HEK293 (cell line): ENCODE measurements around the gene HSPH1.

Experiments
- CTCF ChIA-PET: fragments of 350-600 bp; formaldehyde crosslinking; extraction: SDS; loops from one replicate; lab custom pipeline; 2021; ENCODE audit warnings: antibody characterized with exemption; lab: Yijun Ruan, JAX
- POLR2A ChIA-PET: fragments of 300-600 bp; formaldehyde crosslinking; extraction: SDS; loops from one replicate; lab custom pipeline; 2020; ENCODE audit warnings: antibody characterized with exemption, inconsistent platforms; lab: Yijun Ruan, JAX
- H3K27ac ChIP-seq: fragments of 200-500 bp; sonication (Bioruptor generic); 2 replicates; pipeline ENCODE4 v1.5.1; 2014; ENCODE audit warnings: low read depth, low read length, control low read depth, inconsistent platforms; ENCODE audit errors: extremely low read depth
- H3K36me3 ChIP-seq, 2 experiments: fragments of 200-500 bp in 1 of 2; sonication (Bioruptor generic) in 1 of 2; 1 replicate in 1 of 2; 2 replicates in 1 of 2; pipeline ENCODE4 v1.5.1; 2014 to 2017; ENCODE audit warnings: inconsistent platforms in 2 of 2, low read length in 2 of 2; ENCODE audit not compliant: control insufficient read depth in 2 of 2, insufficient read depth in 1 of 2
- H3K4me1 ChIP-seq: fragments of 200-500 bp; sonication (Bioruptor generic); 2 replicates; pipeline ENCODE4 v1.5.1; 2014; ENCODE audit warnings: mild to moderate bottlenecking, low read length, inconsistent platforms; ENCODE audit not compliant: control insufficient read depth, insufficient read depth
- H3K4me3 ChIP-seq: 2 replicates; pipeline ENCODE4 v1.5.1; 2011; ENCODE audit warnings: low read depth, mild to moderate bottlenecking, control low read depth, low read length, moderate library complexity
- H3K9me3 ChIP-seq: fragments of 200-500 bp; sonication (Bioruptor generic); 2 replicates; pipeline ENCODE4 v1.5.1; 2014; ENCODE audit warnings: low read depth, low read length, inconsistent platforms; ENCODE audit not compliant: control insufficient read depth, insufficient read depth
- ELK4 ChIP-seq: IDR thresholded peaks from 2 replicates; pipeline ENCODE4 v1.6.1; 2011; ENCODE audit warnings: mild to moderate bottlenecking, low read depth, low read length, borderline replicate concordance
- KLF7 ChIP-seq: fragments of 450-650 bp; formaldehyde crosslinking; IDR thresholded peaks from 2 replicates; pipeline ENCODE4 v1.5.1; 2016; ENCODE audit warnings: missing biosample characterization, missing genetic modification characterization, borderline replicate concordance
- PRDM1 ChIP-seq: fragments of 450-650 bp; formaldehyde crosslinking; IDR thresholded peaks from 2 replicates; pipeline ENCODE4; 2016; ENCODE audit warnings: missing biosample characterization, missing genetic modification characterization
- ZBTB1 ChIP-seq: fragments of 450-650 bp; formaldehyde crosslinking; IDR thresholded peaks from 2 replicates; pipeline ENCODE4 v1.5.1; 2016; ENCODE audit warnings: missing biosample characterization, missing genetic modification characterization
- ZNF138 ChIP-seq: fragments of 450-650 bp; formaldehyde crosslinking; IDR thresholded peaks from 2 replicates; pipeline ENCODE4 v1.5.1; 2016; ENCODE audit warnings: missing biosample characterization, missing genetic modification characterization, borderline replicate concordance
- ZNF155 ChIP-seq: fragments of 450-650 bp; formaldehyde crosslinking; IDR thresholded peaks from 2 replicates; pipeline ENCODE4 v1.5.1; 2016; ENCODE audit warnings: missing biosample characterization, missing genetic modification characterization
- ZNF157 ChIP-seq: fragments of 450-650 bp; formaldehyde crosslinking; IDR thresholded peaks from 2 replicates; pipeline ENCODE4 v1.5.1; 2016; ENCODE audit warnings: missing biosample characterization, missing genetic modification characterization
- ZNF19 ChIP-seq: fragments of 450-650 bp; formaldehyde crosslinking; IDR thresholded peaks from 2 replicates; pipeline ENCODE4; 2016; ENCODE audit warnings: missing biosample characterization, missing genetic modification characterization, low read depth
- ZNF292 ChIP-seq: fragments of 450-650 bp; formaldehyde crosslinking; IDR thresholded peaks from 2 replicates; pipeline ENCODE4 v1.5.1; 2016; ENCODE audit warnings: low read depth, missing biosample characterization, missing genetic modification characterization, borderline replicate concordance
- ZNF324 ChIP-seq: fragments of 450-650 bp; formaldehyde crosslinking; IDR thresholded peaks from 2 replicates; pipeline ENCODE4 v1.5.1; 2016; ENCODE audit warnings: missing biosample characterization, missing genetic modification characterization
- ZNF501 ChIP-seq: fragments of 450-650 bp; formaldehyde crosslinking; IDR thresholded peaks from 2 replicates; pipeline ENCODE4 v1.5.1; 2016; ENCODE audit warnings: missing biosample characterization, missing genetic modification characterization
- ZNF530 ChIP-seq: fragments of 450-650 bp; formaldehyde crosslinking; IDR thresholded peaks from 2 replicates; pipeline ENCODE4 v1.5.1; 2016; ENCODE audit warnings: low read depth, missing biosample characterization, missing genetic modification characterization
- ZNF654 ChIP-seq: fragments of 450-650 bp; formaldehyde crosslinking; IDR thresholded peaks from 2 replicates; pipeline ENCODE4 v1.5.1; 2016; ENCODE audit warnings: low read depth, missing biosample characterization, missing genetic modification characterization
- ZNF768 ChIP-seq: fragments of 450-650 bp; formaldehyde crosslinking; IDR thresholded peaks from 2 replicates; pipeline ENCODE4 v1.5.1; 2018; ENCODE audit warnings: missing biosample characterization, mild to moderate bottlenecking, missing genetic modification characterization
- ZNF837 ChIP-seq: fragments of 450-650 bp; formaldehyde crosslinking; IDR thresholded peaks from 2 replicates; pipeline ENCODE4 v1.5.1; 2016; ENCODE audit warnings: missing biosample characterization, missing genetic modification characterization
- TF ChIP-seq, protein P1 (sequence below): fragments of 450-650 bp; formaldehyde crosslinking; conservative IDR thresholded peaks from 2 replicates; pipeline ENCODE4 v1.5.1; 2016; ENCODE audit warnings: low read depth, missing biosample characterization, missing genetic modification characterization

HSPH1 gene

GRCh38 chr13:31192306-31192705 lies 30.6 kb upstream of the HSPH1 start:
- H3K9me3 ChIP-seq = no peaks in the 10 kb centered on the region
- no peaks in the 10 kb centered on the region for H3K4me1 ChIP-seq
- H3K27ac ChIP-seq = no peak overlapping the region
- ChIA-PET CTCF (no interaction called here), POLR2A (no interaction called here)
- no peaks in the 10 kb centered on the region for H3K36me3 ChIP-seq
- TF ChIP-seq ZNF324 (tag by site-specific recombination) (no peak), ZNF530 (tag by site-specific recombination) (no peak), ZBTB1 (no peak), PRDM1 (tag by site-specific recombination) (0 out of 2 replicates have a peak, but pooled peaks have one; percentile 20), ZNF768 (no peak), ZNF654 (no peak), ZNF19 (tag by site-specific recombination) (no peak), ZNF837 (tag by site-specific recombination) (no peak)
- no peak overlapping the region for H3K4me3 ChIP-seq

- CTCF ChIA-PET = interaction anchor here (2.9 kb wide), 1 partner anchor 8 kb away, joined by 9 read pairs; the partner anchor contains the start of gene B3GLCT
- POLR2A ChIA-PET = no interaction called here
- H3K9me3 ChIP-seq = no peaks in the 10 kb centered on the region
These were observed 30.0 kb upstream of the HSPH1 start for GRCh38 chr13:31191748-31192147.

More at GRCh38 chr13:31191748-31192147, 30.0 kb upstream of the HSPH1 start:
- Histone ChIP-seq H3K4me1 (no peaks in the 10 kb centered on the region), H3K4me3 (no peak overlapping the region), H3K27ac (no peak overlapping the region), H3K36me3 (no peaks in the 10 kb centered on the region)
- TF ChIP-seq ZNF837 (tag by site-specific recombination) (no peak), KLF7 (no peak), ZNF157 (tag by site-specific recombination) (no peak), ZNF292 (tag by site-specific recombination) (no peak), ZNF155 (tag by site-specific recombination) (no peak), ELK4 (no peak), ZNF138 (tag by site-specific recombination) (no peak), ZNF501 (tag by site-specific recombination) (no peak)
- TF ChIP-seq, protein P1, sequence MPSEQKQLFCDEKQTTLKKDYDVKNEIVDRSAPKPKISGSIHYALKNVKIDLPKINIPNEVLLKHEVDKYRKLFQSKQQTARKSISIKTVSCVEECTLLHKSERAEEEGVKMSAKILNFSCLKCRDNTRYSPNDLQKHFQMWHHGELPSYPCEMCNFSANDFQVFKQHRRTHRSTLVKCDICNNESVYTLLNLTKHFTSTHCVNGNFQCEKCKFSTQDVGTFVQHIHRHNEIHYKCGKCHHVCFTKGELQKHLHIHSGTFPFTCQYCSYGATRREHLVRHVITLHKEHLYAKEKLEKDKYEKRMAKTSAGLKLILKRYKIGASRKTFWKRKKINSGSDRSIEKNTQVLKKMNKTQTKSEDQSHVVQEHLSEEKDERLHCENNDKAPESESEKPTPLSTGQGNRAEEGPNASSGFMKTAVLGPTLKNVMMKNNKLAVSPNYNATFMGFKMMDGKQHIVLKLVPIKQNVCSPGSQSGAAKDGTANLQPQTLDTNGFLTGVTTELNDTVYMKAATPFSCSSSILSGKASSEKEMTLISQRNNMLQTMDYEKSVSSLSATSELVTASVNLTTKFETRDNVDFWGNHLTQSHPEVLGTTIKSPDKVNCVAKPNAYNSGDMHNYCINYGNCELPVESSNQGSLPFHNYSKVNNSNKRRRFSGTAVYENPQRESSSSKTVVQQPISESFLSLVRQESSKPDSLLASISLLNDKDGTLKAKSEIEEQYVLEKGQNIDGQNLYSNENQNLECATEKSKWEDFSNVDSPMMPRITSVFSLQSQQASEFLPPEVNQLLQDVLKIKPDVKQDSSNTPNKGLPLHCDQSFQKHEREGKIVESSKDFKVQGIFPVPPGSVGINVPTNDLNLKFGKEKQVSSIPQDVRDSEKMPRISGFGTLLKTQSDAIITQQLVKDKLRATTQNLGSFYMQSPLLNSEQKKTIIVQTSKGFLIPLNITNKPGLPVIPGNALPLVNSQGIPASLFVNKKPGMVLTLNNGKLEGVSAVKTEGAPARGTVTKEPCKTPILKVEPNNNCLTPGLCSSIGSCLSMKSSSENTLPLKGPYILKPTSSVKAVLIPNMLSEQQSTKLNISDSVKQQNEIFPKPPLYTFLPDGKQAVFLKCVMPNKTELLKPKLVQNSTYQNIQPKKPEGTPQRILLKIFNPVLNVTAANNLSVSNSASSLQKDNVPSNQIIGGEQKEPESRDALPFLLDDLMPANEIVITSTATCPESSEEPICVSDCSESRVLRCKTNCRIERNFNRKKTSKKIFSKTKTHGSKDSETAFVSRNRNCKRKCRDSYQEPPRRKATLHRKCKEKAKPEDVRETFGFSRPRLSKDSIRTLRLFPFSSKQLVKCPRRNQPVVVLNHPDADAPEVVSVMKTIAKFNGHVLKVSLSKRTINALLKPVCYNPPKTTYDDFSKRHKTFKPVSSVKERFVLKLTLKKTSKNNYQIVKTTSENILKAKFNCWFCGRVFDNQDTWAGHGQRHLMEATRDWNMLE (tag by site-specific recombination) = no peak
